ENCODE results near the gene RELCH. TPM values are rescaled to one million over a fixed set of nuclear protein-coding genes. Genes with fewer than 3 reads are reported as not detected.

Gene RELCH
- total RNA-seq, result 100 to 1,000 TPM in 1 of 4 donors, 10 to 100 TPM in 3; 37.0 to 117 (median 68.7) TPM

GRCh38 chr18:62186774-62187542 lies at the start of gene RELCH, which contains the start of gene PIGN:
TSS of gene RELCH (plus strand) at chr18:62187255. CDS start at chr18:62187506, 251 bp downstream.
TSS of gene PIGN (minus strand) at chr18:62187056. CDS start at chr18:62161353, 25,703 bp downstream.
- TF ChIP-seq POLR2A (IDR thresholded peaks at IDR 0.05) (peak; percentile 95), EP300 (IDR thresholded peaks at IDR 0.05; ENCODE audit: low read depth) (no peak), POLR2AphosphoS5 (IDR thresholded peaks at IDR 0.05) (peak; percentile 91 to 98 (median 97))
- intact Hi-C loops (cut with DNase I; ENCODE audit: low total_unique reads) (loop anchor here (10.0 kb wide), 1 partner anchor 58 kb away; no protein-coding TSS in a partner anchor), in situ Hi-C loops (cut with MboI; ENCODE audit: low pct_ligation_motif_present in 1 of 4, low pct_unique_long_range_greater_than_20kb in 1 of 4, low sequenced_read_pairs in 3 of 4) (loop anchor here (5.0 to 25.0 kb wide), 6 partner anchors 58 to 525 kb away; partner anchors contain the start of gene PHLPP1 (in 1 of the 4))
- Histone ChIP-seq H3K27ac (peak within 1 kb of the TSS; percentile 86 to 94 (median 91)), H3K4me3 (peak within 1 kb of the TSS; percentile 83 to 91 (median 86)), H3K27me3 (no peaks in the 10 kb centered on the region), H3K9me3 (no peaks in the 10 kb centered on the region), H3K4me1 (peaks cover 8 to 49% (median 25%) of the 10 kb centered on the region in 4 donors), H3K36me3 (no peaks in the 10 kb centered on the region)
- DNase-seq, result peak; percentile 96
- 1% methylated on average over 47 of the region's 55 CpGs; no CpG with 5 or more reads in 1 of the 2 donors for WGBS, 2 donors (ENCODE audit: low coverage in 1 of 2)

GRCh38 chr18:62138461-62139235 lies 48.4 kb upstream of the RELCH start:
- DNase-seq, result no peak
- intact Hi-C loops (cut with DNase I; ENCODE audit: low total_unique reads) (no loop called here), in situ Hi-C loops (cut with MboI; ENCODE audit: low pct_ligation_motif_present in 1 of 4, low pct_unique_long_range_greater_than_20kb in 1 of 4, low sequenced_read_pairs in 3 of 4) (loop anchor here (10.0 to 25.0 kb wide), 4 partner anchors 226 to 584 kb away; no protein-coding TSS in a partner anchor)
- WGBS, 2 donors (ENCODE audit: low coverage in 1 of 2), result 63 to 69% methylated on average over 2 of the region's 2 CpGs
- H3K9me3 ChIP-seq, result no peaks in the 10 kb centered on the region
- no peaks in the 10 kb centered on the region for H3K4me1 ChIP-seq
- H3K27me3 ChIP-seq, result no peaks in the 10 kb centered on the region
- no peak overlapping the region for H3K27ac ChIP-seq
- H3K36me3 ChIP-seq, result peaks cover 0 to 4% (median 0%) of the 10 kb centered on the region in 4 donors
- TF ChIP-seq POLR2AphosphoS5 (IDR thresholded peaks at IDR 0.05) (no peak), CTCF (IDR thresholded peaks at IDR 0.05) (no peak), POLR2A (IDR thresholded peaks at IDR 0.05) (no peak), EP300 (IDR thresholded peaks at IDR 0.05; ENCODE audit: low read depth) (no peak)
- no peak overlapping the region for H3K4me3 ChIP-seq

GRCh38 chr18:62140259-62140658 lies 46.8 kb upstream of the RELCH start:
- in situ Hi-C loops (cut with MboI; ENCODE audit: low pct_ligation_motif_present in 1 of 4, low pct_unique_long_range_greater_than_20kb in 1 of 4, low sequenced_read_pairs in 3 of 4) (loop anchor here in 3 of 4 donors (25.0 kb wide), 2 partner anchors 228 to 553 kb away; no protein-coding TSS in a partner anchor), intact Hi-C loops (cut with DNase I; ENCODE audit: low total_unique reads) (no loop called here)
- no peak for TF ChIP-seq EP300 (IDR thresholded peaks at IDR 0.05; ENCODE audit: low read depth)
- no peak for TF ChIP-seq CTCF (IDR thresholded peaks at IDR 0.05)
- no peak for TF ChIP-seq POLR2AphosphoS5 (IDR thresholded peaks at IDR 0.05)
- no peak for TF ChIP-seq POLR2A (IDR thresholded peaks at IDR 0.05)
- Histone ChIP-seq H3K4me1 (no peaks in the 10 kb centered on the region), H3K27me3 (no peaks in the 10 kb centered on the region), H3K9me3 (no peaks in the 10 kb centered on the region), H3K36me3 (peaks cover 0 to 7% (median 3%) of the 10 kb centered on the region in 4 donors), H3K27ac (no peak overlapping the region), H3K4me3 (no peak overlapping the region)
- no peak for DNase-seq
- 0 to 53% methylated on average over 1 of the region's 1 CpG for WGBS, 2 donors (ENCODE audit: low coverage in 1 of 2)

DNA sequence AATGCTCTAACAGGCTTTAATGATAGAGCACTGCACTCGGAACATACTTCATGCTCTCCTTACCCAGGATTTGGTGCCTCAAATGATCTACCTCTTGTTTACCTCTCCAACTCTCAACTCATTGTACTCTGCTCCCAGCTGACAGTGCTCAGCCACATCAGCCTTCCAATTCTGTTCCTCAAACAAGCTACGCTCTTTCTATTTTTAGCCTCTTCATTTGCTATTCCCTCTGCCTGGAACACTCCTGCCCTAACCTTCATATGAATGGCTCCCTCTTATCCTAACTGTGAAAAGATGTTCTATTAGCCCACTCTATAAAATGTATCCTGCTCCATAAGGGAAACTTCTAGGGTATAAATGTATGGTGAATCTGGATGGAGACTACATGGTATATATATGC lies 42.7 kb upstream of the RELCH start:
- in situ Hi-C loops (cut with MboI; ENCODE audit: low pct_ligation_motif_present in 1 of 4, low pct_unique_long_range_greater_than_20kb in 1 of 4, low sequenced_read_pairs in 3 of 4), result loop anchor here in 3 of 4 donors (25.0 kb wide), 2 partner anchors 232 to 557 kb away; no protein-coding TSS in a partner anchor
- Histone ChIP-seq H3K9me3 (no peaks in the 10 kb centered on the region), H3K4me1 (no peaks in the 10 kb centered on the region), H3K27me3 (no peaks in the 10 kb centered on the region), H3K4me3 (no peak overlapping the region), H3K27ac (no peak overlapping the region), H3K36me3 (peaks cover 0 to 18% (median 3%) of the 10 kb centered on the region in 4 donors)
- 91 to 93% methylated on average over 2 of the region's 2 CpGs for WGBS, 2 donors (ENCODE audit: low coverage in 1 of 2)
- no peak for DNase-seq
- intact Hi-C loops (cut with DNase I; ENCODE audit: low total_unique reads), result no loop called here
- TF ChIP-seq EP300 (IDR thresholded peaks at IDR 0.05; ENCODE audit: low read depth) (no peak), POLR2AphosphoS5 (IDR thresholded peaks at IDR 0.05) (no peak), CTCF (IDR thresholded peaks at IDR 0.05) (no peak), POLR2A (IDR thresholded peaks at IDR 0.05) (no peak)
